Glomerular visceral epithelial cell (primary cell): ENCODE results near the gene ILDR1.

ENCODE experiments used
- DNase-seq: peaks from one replicate; pipeline ENCODE4 v3.0.0-alpha.2; 2016; ENCODE audit errors: extremely low spot score

ILDR1 gene

GRCh38 chr3:121994551-121994950 lies 27.5 kb downstream of the ILDR1 start:
- DNase-seq: no peak

GRCh38 chr3:121992601-121993560 lies 29.2 kb downstream of the ILDR1 start:
- DNase-seq: no peak

DNA sequence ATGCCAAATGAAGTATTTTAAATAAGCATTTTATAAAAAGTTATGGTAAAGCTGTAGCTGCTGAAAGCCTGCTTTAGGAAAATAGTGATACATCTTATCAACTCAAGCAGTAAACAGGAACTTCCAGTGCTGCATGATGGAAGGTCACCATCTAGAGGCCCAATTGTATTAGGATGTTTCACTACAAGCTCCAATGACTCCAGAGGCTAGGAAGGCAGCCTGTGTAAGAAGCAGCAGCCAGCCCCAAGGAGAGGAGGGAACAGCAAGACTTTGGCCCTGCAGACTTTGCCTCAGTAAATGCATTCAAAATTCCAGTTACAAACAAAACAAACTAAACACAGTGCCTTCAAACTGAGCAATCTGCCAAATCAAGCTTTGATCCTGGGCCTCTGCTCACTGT lies 32.1 kb downstream of the ILDR1 start:
- no peak for DNase-seq

- DNase-seq: no peak
Observed at GRCh38 chr3:121988146-121988545, 33.9 kb downstream of the ILDR1 start.

GRCh38 chr3:121985846-121986245 lies 36.2 kb downstream of the ILDR1 start:
- peak; percentile 39 for DNase-seq

DNA sequence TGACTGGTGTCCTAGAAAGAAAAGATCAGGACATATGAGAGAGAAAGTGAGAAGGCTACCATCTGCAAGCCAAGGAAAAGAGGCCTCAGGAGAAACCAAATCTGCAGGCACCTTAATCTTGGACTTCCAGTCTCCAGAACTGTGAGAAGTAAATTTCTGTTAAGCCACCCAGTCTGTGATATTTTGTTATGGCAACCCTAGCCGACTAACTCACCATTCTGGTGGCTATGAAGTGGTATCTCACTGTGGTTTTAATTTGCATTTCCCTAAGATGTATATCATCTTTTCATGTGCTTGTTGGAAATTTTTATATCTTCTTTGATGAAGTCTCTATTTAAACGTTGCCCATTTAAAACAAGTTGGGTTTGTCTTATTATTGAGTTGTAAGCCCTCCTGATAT lies 40.6 kb downstream of the ILDR1 start:
- DNase-seq: no peak

- no peak for DNase-seq
Observed at GRCh38 chr3:121980450-121980796, 41.6 kb downstream of the ILDR1 start.

DNA sequence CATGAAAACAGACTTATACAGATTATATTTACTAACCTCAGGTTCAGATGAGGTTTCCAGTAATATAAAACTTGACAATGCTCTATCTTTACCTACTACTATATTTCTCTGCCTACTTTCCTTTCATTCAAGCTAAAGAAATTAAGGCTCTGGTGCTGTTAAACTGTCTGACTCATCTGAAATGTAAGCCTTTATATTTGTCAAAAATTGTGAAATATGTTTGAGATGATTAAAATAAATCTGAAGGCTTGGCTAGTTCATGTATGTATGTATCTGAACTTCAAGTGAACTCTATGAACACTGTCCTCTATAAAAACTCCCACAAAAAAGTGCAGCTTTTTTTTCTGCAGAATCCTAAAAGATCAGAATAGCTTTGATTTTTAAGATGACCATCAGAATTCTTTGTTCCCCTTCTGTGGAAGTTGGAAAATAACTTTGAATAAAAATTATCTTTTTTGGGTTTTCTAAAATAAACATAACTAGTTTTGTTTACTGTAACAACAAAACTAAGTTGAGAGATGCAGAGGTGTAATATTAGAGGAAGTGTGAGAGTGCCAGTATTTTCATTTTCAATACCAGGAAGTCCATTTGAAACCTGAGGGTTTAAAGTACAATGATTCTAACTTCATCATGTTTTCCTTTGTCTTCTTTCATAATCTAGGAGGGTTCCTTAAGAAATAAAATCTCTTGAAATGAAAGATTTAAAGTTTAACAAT lies 42.2 kb downstream of the ILDR1 start:
- DNase-seq: no peak

- DNase-seq: no peak
Observed at GRCh38 chr3:121979246-121979645, 42.8 kb downstream of the ILDR1 start.

- DNase-seq: no peak
Observed at GRCh38 chr3:121976727-121977126, 45.3 kb downstream of the ILDR1 start.

DNA sequence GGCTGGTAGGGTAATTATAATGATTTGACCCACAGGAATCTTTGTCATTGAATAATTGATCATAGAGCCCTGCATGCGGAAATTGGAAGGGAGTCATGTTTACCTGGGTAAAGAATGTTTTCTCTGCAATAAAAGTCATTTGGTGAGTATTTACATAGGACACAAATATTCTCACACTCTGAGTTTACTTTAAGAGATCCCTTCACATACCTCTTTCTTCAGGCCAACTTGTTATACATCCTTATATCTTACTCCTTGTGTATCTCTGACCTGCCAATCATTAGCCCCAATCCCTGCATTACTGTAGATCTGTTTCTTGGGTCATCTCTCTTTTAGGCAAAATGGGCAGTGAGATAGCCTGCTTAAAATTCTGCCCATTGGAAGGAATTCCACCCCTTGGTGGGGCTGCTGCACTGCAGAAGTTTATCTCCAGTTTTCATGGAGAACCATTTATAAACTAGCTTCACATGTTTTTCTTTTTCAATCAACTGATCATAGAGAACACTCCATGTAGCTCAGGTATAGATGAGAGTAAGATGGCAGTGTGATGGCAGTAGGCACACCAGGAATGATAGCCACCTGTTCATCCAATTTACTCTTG lies 46.2 kb downstream of the ILDR1 start:
- no peak for DNase-seq

- no peak for DNase-seq
Observed at GRCh38 chr3:121974601-121975111, 47.4 kb downstream of the ILDR1 start.

DNA sequence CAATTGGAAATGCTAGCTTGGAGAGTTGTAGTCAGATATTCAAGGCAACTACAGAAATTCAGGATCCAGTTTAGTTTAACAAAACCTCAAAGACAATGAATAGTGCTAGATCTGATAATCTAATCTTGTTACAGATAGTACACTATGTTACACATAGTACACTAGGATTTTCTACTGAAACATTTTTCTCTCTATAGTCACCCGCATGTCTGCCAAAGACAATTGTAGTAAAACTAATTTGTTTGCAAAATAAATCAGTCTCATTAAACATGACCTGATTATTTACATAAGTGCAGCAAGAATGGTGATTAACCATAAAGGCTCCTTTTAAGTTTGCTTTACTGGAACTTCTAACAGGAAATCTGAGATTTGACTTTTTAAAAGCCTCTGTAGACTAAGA lies 52.0 kb downstream of the ILDR1 start:
- no peak for DNase-seq

DNA sequence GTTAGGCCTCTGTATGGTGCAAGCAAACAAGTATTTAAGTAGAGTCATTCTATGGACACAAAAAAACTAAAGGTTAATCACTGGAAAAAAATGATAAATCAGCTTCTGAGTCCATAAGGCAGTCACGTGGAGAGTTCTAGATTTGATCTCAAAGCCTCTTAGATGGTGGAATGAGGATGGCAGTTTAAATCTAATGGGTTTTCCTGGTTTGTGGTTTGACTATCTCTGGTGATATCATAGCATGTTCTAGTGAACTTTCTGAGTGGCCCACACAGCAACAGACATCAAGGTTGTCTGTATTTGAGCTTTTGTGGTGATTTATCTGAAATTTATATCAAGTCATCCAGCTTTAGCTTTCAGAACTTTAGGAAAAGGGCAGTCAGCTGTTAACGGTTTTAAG lies 52.4 kb downstream of the ILDR1 start:
- no peak for DNase-seq

- DNase-seq: no peak
Observed at GRCh38 chr3:121963608-121964007, 58.4 kb downstream of the ILDR1 start.

DNA sequence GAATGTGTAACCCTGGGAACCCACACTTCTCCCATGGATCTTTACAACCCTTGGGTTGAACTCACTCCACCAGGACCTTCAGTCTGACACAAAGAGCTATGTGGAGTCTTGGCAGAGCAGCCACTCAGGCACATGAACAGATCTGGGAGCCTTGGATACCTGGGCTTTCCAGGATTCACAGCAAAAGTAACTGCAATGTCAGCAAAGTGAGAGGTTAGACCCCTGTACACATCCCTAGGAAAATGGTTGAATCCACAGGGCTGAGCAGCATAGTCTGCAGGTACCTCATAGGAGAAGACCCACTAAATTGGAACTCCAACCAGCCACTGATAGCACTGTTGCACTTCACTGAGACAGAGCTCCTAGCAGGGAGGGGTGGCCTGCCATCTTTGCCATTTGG lies 59.6 kb downstream of the ILDR1 start:
- no peak for DNase-seq

DNA sequence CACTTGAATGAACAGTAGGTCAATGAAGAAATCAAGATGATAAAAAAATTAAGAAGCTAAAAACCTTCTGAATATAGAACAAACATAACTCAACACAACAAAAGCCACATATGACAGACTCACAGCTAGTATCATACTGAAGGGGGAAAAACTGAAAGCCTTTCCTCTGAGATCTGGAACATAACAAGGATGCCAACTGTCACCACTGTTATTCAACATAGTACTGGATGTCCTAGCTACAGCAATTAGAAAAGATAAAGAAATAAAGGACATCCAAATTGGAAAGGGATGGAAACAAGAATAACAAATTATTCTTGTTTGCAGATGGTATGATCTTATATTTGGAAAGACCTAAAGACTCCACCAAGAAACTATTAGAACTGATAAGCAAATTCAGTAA lies 60.8 kb downstream of the ILDR1 start:
- no peak for DNase-seq

- DNase-seq: no peak
Observed at GRCh38 chr3:121958801-121959200, 63.2 kb downstream of the ILDR1 start.

- no peak for DNase-seq
Observed at GRCh38 chr3:121957674-121958415, 64.2 kb downstream of the ILDR1 start.

DNA sequence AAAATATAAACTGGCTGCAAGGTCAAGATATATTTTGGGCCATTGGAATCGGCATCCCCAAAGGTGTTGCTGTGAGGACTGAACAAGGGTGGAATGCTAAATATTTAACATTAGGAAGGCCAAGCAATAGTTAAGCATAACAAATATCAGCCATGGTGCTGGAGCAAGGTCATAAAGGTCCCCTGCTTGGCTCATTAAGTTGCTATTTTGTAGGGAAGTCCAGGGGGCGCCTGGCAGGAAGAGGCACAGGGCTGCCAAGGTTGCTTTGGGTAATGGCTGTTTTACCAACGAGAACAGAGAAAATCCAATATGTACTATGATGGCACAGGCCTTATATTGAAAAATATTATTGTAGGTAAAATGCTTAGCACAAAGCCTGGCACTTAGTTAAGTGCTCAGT lies 65.7 kb downstream of the ILDR1 start:
- no peak for DNase-seq

GRCh38 chr3:121951291-121951919 lies 70.6 kb downstream of the ILDR1 start:
- DNase-seq: no peak
